Inflammatory macrophage treated with lipopolysaccharide for 1 hour (primary cell): ENCODE results near the gene MYEOV.

Experiments used
- DNase-seq, 2 donors: peaks; one replicate each; pipeline ENCODE4 v3.0.0-alpha.2; 2020 to 2022

The MYEOV gene

DNA sequence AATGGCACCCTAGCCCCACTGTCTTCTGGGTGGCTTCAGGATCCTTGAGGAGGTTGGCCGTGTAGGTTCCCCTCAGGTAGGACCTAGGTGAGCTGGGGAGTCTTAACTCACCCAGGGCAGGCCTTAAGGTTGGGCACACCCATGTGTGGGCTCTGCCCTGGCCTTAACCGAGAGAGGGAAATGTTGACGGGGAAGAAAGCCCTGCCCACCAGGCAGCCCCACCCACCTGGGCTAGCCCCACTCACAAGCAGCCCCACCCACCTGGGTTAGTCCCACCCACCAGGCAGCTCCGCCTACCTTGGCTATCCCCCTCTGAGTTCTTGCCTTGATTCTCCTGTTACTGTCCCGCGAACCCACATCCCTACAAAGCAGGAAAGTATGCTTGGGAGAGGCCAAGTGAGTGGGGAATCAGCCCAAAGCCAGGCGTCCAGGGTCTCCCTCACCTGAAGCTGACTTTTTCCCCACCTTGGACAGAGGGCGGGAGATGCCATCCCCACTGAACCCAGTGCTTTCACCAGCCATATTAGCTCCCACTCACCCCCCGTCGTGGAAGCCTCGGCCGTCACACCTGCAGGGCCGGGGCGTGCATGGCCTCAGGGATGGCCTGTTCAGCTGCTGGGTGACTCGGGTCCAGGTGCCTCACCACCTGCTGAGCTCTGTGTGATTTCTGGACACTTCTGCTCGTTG, at the start of gene MYEOV:
TSS of gene MYEOV (plus strand) at position 337 of the 687 bp plus-strand sequence. CDS start 1,200 bp downstream, outside the sequence.
- peak; percentile 56 to 61 for DNase-seq

- DNase-seq: no peak
Observed at GRCh38 chr11:69244266-69244665, 49.7 kb upstream of the MYEOV start.

- DNase-seq: no peak
Observed at GRCh38 chr11:69245041-69245440, 48.9 kb upstream of the MYEOV start.

- DNase-seq: no peak
Observed at GRCh38 chr11:69245491-69246345, 48.2 kb upstream of the MYEOV start.

GRCh38 chr11:69249311-69250185, 44.4 kb upstream of the MYEOV start:
- DNase-seq: no peak

DNA sequence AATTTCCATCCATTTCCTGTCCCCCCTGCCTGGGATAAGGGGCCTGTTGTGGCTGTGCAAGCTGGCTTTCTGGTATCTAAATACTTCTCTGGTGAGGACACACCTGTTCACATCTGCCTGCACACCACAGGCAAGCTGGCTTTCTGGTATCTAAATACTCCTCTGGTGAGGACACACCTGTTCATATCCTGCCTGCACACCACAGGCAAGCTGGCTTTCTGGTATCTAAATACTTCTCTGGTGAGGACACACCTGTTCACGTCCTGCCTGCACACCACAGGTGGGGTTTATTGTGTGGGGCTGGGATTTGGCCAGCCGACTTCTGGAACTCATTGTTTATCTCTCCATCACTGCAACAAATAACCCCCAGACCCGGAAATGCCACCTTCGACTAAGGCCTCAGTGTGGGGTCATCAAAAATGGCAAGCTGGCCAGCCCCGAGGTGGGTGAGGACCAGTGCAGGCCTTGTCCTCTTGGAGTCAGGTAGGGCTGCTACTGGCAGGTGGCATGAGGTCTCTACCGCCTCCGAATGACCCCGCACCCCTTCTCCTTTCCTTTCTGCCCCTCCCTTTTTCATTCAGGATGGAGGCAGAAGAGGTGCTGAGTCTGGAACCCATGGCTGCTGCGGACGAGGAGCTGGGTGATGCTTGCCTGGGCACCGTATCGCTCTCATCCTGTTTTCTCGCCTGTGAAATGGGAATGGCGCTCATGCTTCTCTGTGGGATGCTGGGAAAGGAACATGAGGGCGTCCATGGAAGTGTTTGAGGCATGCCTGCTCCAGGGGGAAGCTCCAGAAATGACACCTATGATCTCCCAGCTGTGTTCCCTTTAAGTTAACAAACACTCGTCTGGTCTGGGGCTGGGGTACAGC, 43.5 kb upstream of the MYEOV start:
- DNase-seq: no peak

DNA sequence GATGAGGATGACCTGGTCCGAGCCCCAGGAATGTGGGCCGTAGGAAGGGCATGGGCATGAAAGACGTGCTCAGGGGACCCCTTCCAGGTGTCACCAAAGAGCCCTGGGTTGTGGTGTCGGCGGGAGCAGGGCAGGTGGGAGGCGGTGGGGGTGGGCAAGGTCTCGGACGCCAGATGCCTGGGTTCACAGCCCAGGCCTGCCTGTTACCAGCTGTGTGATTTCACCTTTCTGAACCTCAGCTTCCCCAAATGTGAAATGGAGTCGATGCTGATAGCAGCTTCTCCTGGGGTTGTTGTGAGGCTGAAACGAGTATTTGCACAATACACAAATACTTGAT, 42.9 kb upstream of the MYEOV start:
- no peak for DNase-seq

DNA sequence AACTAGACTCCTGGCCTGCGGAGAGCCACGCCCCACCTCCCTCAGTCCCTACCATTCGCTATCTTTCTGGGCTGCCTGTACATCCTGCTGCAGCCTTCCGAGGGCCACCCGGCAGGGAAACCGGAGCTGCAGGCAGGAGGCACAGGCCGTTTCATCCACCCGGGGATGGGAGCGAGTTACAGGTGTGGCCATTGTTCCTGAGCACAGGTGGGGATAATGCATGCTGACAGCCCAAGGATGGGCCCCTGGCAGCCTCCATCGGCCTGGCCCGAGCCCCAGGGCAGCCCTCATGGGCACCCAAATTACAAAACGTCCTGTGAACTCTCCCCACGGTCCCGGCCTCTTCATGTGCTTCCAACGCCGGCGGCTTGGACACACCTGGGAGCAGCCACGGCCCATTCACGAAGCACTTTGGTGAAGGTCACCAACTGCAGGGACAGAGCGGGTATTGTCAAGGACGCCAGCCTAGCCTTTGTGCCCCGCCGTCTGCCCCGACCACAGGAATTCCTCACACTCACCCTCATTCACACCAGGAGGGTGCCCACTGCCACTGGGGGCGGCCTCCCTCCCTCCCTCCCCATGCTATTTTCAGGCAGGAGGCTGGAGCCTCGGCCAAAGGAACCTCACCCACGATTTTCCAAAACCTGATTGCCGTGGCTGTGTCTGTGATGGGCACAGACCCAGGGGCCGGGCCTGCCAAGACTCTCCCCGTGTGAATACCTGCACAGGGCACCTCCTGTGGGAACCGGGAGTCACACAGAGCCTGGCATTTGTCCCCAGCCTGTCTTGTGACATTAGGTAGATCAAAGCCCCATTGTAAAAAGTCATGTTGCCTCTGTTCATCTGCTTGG, 42.1 kb upstream of the MYEOV start:
- no peak for DNase-seq

DNA sequence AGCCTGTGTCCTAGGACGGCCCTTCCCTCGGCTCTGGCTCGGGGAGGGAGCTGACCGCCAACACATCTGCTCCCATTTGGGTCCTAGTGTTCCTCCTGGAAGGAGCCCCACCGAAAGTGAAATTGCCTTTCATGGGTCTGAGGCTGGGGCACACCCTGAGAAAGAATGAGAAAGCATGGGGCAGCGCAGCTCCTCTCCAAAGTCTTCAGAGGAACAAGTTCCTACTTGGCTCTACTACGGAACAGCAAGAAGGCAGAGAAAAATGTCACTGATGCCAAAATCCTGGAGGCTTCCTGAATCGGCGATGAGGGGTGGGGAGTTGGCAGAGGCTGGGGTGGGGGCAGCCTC, 41.5 kb upstream of the MYEOV start:
- DNase-seq: no peak

- DNase-seq: no peak
Observed at GRCh38 chr11:69253028-69253427, 40.9 kb upstream of the MYEOV start.

DNA sequence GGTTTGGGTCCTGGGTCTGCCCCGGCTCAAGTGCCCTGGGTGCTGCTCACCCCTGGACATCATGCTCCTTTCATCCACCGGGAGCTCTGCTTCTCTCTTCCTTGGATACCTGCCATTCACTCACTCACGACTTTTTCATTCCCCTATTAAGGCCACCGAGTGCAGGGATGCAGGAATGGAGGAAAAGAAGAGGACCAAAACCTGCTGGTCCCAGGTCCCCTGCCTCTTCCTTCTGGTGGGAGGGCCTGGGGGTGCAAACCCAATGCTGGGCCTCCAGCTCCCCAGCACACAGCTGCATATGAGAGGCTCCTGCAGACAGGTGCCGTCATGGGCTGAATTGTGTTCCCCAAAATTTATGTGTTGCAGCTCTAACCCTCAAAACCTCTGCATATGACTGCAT, 36.8 kb upstream of the MYEOV start:
- no peak for DNase-seq

GRCh38 chr11:69257838-69258658, 35.9 kb upstream of the MYEOV start:
- DNase-seq: no peak

DNA sequence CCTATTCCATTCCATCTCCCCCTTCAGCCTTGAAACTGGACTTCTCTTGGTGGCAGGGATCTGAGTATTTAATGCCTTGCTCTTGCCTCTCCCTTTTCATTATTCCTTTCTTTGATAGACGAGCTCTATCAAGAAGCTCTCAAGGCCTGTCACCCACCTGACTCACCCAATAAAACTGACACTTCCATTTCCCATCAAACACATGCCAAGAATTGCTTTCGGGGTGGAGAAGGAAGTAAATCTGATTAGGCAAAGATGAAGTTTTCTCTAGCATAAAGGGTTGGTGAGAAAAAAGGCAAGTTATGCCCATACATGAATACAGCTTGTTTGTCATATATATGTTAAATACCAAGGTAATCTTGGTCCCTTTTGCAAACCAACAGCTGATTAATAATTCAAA, 34.9 kb upstream of the MYEOV start:
- no peak for DNase-seq

DNA sequence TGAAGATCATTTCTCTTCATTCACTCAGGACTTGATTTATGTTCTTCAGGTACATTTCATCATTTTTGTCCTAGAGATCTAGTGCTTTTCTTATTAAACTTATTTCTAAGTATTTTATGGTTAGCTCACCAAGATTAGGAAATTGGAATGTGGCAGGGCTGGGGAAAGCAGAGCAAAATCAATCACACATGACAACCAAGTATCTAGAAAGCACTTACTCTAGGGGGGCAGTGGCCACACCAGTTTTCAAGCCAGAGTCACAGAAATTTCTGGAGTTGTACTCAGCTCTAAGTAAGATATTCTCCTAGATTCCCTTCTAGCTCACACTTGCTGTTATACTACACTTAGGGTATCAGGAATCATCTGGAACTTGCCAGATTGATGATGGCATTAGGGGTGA, 33.3 kb upstream of the MYEOV start:
- DNase-seq: no peak

GRCh38 chr11:69261116-69261515, 32.8 kb upstream of the MYEOV start:
- no peak for DNase-seq

DNA sequence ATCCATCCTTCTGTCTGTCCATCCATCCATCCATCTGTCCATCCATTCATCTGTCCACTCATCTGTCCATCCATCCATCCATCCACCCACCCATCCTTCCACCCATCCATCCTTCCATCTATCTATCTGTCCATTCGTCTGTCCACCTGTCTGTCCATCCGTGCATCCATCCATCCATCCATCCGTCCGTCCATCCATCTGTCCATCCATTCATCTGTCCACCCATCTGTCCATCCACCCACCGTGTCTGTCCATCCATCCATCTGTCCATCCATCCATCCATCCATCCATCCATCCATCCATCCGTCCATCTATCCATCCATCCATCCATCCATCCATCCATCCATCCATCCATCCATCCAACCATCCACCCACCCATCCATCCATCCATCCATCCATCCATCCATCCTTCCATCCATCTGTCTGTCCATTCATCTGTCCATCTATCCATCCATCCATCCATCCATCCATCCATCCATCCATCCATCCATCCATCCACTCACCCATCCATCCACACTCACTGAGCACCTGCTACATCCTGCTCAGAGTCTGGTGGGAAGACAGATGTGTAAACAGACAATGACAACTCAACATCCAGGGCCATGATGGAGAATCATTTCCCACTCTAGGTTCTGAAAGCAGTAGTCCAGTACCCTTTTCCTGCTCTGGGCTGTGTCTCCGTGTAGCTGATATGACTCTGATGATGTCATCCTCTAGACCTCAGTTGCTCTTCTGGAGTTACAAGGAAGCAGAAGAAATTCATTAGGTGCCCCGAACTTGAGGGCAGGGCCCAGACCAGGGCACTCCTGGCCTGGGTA, 30.8 kb upstream of the MYEOV start:
- no peak for DNase-seq

GRCh38 chr11:69263736-69264052, 30.3 kb upstream of the MYEOV start:
- DNase-seq: no peak

DNA sequence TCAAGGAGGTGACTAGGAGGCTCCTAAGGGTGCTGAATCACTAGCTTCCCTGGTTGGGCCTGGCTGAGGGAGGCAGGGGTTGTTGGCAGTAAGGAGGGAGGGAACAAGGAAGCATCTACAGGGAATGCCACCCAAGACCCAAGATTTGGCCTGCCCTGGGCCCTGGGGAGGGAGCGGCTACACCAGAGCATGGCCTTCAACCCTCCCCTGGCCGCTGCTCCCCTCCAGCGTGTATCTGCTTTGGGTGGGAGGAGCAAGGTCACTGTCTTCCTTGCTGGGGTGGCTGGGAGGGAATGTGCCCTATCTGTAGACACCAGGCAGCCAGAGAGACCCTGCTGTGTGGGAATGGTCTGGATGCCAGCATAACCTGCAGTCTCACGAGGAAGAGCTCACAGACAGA, 29.5 kb upstream of the MYEOV start:
- DNase-seq: no peak

GRCh38 chr11:69265210-69265609, 28.7 kb upstream of the MYEOV start:
- DNase-seq: no peak
